Fibroblast of lung (primary cell): ENCODE measurements around the gene SRRM1.

ENCODE experiments used
- CTCF ChIP-seq, 2 donors: IDR thresholded peaks in 1 of 2; conservative IDR thresholded peaks in 1 of 2; 1 replicate in 1 of 2; 2 replicates in 1 of 2; pipeline ENCODE4 v1.5.1; 2011 to 2012; ENCODE audit warnings: low read length in 2 of 2, control low read depth in 1 of 2, inconsistent platforms in 1 of 2, low read depth in 1 of 2, mild to moderate bottlenecking in 1 of 2
- EZH2 ChIP-seq: IDR thresholded peaks from 2 replicates; pipeline ENCODE4 v1.5.1; 2012; ENCODE audit warnings: low read length, control low read depth, mild to moderate bottlenecking; ENCODE audit errors: missing control alignments

- TF ChIP-seq CTCF (conservative IDR thresholded peaks at IDR 0.05 in 1 of 2, IDR thresholded peaks at IDR 0.05 in 1 of 2; ENCODE audit: low read depth in 1 of 2, low read length in 2 of 2) (no peak), EZH2 (no peak)
Measured at GRCh38 chr1:24644100-24644384, 940 bp downstream of the SRRM1 start.
